Raji (cell line): ENCODE measurements around the gene COL20A1.

Experiments
- POLR2A ChIP-seq: IDR thresholded peaks from 2 replicates; pipeline ENCODE4 v1.6.1; 2011; ENCODE audit warnings: low read depth, low read length, control low read depth; ENCODE audit not compliant: insufficient read depth

Gene COL20A1

DNA sequence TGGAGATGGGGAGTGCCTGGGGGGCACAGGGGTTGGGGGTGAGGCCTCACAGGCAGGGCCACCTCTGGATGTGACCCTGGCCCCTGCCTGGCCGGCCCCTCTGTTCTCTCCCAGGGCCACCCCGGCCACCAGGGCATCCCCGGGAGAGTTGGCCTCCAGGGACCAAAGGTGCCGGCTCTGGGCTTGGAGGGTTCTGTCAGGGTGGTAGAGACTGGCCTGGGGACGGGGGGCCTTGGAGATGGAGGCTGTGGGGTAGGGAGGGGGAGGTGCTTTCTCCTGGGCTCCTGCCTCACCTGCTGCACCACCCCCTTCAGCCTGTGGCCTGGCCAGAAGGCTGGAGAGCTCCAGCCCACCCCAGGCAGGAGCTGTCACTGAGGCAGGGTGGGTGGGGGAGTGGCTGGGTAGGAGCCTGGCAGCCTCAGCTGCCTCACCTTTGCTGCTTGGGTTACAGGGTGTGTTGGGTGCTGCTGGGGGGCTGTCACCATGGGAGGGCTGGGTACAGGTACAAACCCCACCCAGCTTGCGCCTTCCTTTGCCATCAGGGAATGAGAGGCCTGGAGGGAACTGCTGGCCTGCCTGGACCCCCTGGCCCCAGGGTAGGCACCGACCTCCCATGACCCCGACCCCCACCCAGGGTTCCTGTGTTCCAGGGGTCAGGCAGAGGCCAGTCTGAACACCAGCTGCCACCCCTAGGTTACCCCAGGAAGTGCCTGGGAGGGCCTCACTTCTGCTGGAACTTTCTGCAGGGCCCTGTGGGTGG lies 32.7 kb downstream of the COL20A1 start:
- no peak for TF ChIP-seq POLR2A

DNA sequence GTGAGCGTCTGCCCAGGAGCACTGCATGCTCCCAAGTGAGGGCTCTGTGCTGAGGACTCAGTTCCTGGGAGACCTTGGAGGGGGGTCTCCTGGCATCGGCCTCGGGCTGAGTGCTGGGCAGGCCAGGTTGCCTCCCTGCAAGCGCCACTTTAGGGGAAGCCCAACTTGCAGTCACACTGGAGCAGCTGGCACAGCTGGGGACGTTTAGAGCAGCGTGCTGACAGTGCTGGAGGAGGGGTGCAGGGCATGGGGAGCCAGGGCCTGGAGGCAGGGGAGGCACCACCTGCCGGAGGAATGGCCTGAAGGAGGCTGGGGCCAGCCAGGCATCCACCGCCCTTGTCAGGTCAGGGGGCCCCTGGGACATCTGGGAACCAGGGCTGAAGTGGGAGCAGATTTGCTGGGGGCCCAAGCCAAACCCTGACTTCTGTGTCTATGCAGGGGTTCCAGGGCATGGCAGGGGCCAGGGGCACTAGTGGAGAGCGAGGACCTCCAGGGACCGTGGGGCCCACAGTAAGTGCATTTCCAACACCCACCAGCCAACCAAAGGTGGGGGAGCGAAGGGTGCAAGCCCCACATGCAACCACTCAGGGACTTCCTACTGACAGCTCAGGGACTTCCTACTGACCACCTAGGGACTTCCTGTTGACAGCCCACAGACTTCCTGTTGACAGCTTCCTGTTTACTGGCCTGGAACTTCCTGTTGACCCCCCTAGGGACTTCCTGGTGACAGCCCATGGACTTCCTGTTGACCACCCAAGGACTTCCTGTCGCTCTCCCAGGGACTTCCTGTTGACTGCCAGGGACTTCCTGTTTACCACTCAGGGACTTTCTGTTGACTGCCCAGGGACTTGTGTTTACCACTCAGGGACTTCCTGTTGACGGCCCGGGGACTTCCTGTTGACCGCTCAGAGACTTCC lies 33.6 kb downstream of the COL20A1 start:
- no peak for TF ChIP-seq POLR2A

DNA sequence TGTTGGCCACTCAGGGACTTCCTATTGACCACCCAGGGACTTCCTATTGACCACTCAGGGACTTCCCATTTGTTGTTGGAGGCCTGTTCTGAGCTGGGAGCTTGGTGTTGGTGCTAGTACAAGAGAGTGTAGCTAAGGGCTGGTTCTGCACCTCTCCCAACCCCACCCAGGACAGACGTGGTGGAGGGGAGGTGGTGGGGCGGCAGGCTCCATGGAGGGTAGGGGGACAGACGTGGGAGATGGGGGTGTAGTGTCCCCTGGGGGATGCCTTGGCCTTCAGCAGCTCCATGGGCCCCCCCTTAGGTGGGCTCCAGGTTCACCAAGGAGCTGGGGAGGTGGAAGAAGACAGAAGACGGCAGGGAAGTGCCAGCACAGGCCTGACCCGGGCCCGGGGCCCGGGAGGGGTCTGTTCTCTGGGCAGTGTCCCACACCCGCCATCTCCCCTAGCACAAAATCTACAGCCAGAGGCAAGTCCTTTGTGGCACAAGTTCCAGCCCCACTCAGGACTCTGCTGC lies 34.3 kb downstream of the COL20A1 start:
- TF ChIP-seq POLR2A, result no peak

DNA sequence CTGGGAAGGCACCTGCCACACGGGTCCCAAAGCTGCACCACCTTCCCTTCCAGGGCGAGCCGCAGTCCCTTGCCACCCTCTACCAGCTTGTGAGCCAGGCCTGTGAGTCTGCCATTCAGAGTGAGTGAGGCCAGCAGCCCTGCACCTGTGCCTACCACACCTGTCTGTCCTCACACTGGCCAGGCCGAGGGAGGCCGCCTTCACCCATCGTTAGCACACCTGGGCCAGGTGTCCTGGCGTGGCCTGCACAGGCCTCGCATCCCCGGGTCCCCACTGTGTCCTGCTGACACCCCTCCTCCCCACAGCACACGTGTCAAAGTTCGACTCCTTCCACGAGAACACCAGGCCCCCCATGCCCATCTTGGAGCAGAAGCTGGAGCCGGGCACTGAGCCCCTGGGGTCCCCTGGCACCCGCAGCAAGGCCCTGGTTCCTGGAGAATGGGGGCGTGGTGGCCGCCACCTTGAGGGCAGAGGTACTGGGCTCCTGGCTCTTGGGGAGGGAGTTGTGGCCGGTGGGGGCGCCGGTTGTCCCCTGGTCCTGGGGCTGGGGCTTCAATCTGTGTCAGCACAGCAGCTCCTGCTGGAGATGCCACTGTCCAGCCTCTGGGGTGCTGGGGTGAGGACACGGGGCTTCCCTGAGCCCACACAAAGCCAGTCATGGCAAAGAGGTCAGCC lies 35.2 kb downstream of the COL20A1 start:
- TF ChIP-seq POLR2A, result no peak

DNA sequence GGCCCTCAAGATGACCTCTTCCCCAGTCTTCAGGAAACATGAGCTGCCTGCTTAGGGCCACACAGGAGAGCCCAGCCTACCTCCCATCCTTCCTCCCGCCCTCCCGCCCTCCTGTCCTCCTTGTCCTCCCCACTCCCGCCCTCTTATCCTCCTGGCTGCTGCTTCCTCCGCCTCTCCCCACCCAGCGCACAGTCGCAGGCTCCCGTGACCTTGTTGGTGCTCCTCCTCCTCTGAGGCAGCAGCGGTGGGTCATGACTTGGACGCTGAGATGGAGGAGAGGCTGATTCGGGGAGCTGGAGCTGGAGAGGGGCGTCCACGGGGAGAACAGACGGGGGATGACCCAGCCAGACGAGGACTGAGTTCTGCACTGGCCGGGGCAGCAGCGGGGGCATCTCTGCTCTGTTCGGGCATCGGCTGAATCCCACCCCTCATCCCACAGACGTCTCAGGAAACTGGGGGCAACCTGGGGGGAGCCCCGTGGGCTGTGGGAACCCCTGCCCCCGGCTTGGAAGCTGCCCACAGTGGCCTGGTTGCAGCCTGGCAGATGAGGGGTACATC lies 35.8 kb downstream of the COL20A1 start:
- no peak for TF ChIP-seq POLR2A

DNA sequence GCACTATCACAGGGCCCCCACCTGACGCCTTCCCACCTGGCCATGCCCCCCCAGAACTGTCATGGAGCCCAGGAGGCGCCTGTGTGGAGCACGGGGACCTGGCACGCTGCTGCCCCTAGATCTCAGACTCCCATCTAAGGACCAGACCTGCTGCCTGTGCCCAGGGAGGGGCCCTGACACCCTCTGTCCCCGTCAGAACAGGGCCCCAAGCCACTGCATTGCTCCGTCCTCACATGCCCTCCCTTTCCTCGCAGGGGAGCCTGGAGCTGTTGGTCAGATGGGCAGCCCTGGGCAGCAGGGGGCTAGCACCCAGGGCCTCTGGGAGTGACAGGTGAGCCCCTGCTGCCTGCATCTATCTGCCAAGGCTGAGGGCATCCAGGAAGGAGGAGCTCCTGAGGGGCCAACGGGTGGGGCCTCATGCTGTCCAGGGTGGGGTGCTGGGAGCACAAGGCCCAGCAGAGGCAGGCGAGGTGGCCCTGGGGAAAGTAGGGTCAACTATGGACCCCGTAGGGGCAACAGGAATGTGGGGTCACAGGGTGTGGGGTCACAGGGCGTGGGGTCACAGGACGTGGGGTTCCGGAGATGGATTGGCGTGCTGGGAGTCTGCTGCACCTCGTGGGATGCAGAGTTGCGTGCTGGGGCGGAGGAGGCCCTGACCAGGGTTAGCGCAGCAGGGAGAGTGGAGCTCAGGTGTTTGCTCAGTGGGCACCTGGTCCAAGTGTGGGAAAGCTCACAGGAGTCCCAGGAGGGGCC lies 36.5 kb downstream of the COL20A1 start:
- TF ChIP-seq POLR2A, result no peak

DNA sequence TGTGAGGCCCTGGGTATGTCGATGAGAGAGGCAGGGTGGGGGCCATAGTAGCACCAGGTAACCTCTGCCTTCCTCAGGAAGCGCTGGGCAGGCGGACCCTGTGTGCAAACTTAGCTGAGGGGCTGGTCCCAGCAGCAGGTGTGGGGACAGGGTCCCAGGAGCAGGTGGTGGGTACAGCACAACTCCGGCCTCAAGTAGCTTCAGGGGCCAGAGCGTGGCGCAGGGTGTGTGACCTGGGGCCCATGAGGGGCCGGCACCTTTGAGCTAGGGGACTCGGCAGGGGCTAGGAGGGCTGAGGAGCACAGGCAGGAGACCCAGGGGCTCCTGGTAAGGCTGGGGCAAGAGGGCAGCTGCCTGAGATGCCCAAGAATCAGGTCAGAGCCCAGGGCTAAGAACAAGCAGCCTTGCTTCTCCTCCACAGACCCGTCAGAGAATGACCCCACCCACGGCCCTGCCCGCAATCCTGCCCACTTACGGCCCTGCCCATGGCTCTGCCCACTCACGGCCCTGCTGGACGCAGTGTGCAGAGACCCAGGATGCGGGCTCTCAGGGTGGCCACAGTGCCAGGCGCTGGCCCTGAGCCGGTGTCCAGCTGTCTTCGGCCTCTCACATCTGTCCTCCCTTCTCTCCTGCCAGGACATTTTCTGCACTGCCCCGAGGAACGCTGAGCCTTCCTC lies 37.2 kb downstream of the COL20A1 start:
- TF ChIP-seq POLR2A, result no peak

DNA sequence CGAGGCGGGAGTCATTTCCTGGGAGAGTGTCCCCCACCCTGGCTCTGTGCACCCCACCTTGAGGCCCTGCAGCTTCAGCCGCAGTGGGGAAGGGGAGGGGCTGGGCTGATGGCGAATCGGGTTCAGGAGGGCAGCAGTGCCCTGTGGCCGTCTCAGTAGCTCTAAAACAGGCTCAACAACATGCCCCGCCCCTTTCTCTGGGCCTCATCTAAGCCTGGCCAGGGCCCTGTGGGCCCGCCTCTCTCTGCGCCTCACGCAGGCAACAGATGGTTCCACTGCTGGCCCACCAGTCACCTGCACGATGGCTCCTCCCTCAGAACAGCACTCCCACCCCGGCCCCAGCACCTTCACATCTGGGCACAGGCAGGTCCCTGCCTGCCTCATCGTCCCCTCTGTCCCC lies 38.0 kb downstream of the COL20A1 start:
- no peak for TF ChIP-seq POLR2A

DNA sequence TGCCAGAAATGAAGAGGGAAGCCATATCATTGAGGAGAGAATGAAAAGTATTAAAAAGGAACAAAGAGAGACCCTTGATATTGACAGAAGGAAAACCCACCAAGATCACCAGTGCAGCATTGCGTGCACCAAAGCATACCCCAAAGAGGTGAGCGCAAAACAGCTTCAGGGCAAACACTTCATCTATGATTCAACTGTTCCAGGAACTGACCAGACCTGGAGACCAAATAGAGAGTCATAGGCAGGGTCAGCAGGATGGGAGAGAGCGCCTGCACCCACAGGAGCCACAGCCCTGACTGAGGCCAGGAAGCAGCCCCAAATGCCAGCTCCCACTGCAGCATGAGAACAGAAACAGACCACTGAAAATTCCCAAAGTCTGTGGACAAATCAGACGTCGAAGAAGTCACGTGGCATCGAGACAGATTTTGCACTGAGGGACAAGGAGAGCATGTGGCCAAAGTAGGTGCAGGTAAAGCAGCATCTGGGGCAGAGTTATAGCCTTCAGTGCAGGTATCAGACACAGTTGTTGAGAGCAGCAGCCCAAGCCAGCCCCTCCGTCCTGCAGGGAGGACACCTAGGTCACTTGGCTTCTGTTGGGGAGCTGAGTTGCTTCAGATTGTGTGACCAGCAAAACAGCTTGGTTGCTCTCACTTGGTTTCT lies 38.9 kb downstream of the COL20A1 start:
- TF ChIP-seq POLR2A, result no peak

DNA sequence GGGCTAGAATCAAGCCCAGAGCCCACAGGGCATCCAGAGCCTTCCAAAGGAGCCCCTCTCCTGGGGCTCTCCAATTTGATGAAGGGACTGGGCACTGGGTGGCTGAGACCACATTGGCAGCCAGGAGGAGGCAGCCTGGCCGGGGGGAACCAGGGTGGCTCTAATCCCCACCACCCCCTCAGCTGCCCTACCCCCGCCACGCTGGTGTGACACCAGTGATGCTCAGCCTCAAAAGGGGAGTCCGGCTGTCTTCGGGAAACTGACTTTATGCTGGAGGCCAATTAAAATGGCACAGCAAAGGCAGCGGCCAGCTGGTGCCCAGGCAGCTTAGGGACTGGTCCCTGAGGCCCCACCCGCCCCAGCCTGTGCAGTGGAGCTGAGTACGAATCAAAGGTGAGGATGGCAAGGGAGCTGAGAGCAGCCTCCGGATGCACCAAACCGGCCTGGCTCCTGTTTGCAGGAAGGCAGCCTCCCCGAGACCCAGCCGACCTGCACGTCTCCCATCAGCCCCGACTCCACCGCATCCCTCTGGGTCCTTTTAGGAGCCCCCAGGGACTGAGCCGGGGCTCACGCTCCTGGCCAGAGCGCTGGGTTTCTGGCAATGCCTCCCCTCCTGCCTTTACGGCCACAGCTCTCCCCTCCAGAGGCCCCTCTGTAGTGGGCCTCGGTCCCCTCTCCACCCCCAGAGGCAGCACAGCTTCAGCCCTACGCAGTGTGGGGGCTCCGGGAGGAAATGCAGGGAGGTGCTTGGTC lies 39.7 kb downstream of the COL20A1 start:
- TF ChIP-seq POLR2A, result no peak

DNA sequence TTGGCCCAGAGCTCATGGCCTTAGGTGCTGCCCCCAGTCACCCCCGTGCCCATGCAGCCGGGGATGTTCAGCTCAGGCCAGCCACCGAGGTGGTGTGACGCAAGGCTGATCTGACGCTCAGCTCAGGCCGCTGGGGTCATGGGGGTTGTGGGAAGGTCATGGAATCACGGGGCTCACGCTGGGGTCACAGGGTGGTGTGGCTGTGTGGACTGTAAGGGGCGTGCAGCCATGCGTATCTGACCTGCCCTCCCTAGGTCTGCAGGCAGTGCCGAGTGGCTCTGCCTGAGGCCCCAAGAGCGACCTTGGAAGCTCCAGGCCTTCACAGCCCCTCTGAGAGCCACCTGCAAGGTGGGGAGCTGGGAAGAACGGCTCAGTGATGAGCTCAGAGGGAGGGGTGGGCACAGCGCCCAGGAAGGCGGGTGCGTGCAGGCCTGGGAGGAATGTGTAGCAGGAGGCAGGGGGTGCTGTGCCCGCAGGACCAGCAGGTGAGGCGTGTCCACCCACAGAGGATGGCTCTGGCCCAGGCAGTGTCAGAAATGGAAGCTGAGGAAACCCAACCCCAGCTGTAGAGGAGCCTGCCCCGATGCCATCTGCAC lies 40.4 kb downstream of the COL20A1 start:
- no peak for TF ChIP-seq POLR2A

DNA sequence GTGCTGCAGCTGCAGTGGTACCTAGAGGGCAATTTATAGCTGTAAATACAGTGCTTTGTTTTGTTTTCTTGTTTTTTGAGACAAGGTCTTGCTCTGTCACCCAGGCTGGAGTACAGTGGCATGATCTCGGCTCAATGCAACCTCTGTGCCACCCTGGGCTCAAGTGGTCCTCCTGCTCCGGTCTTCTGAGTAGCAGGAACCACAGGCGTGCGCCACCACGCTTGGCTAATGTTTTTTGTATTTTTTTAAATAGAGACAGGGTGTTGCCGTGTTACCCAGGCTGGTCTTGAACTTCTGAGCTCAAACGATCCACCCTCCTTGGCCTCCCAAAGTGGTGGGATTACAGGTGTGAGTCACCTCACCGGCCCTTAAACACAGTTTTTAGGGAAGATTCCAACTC lies 41.4 kb downstream of the COL20A1 start:
- no peak for TF ChIP-seq POLR2A
